Subcutaneous adipose tissue (tissue), 4 donors: ENCODE data around the gene CXorf65. TPM values are rescaled to one million over a fixed set of nuclear protein-coding genes. Genes with fewer than 3 reads are reported as not detected.

ENCODE experiments used
- CTCF ChIP-seq: fragments of 450-650 bp; IDR thresholded peaks from one replicate; pipeline ENCODE4 v1.5.1; 2016; ENCODE audit warnings: low read depth, mild to moderate bottlenecking, control low read depth, antibody characterized with exemption, moderate library complexity
- total RNA-seq, 4 donors: library from RNA; depleted of rRNA; stranded (reverse); fragments of >200 nt; gene quantifications; one replicate each; pipeline ENCODE4 v1.1.0, GENCODE V29; 2016

Gene CXorf65
- total RNA-seq, 4 donors from 2014 or later, result not detected

- no peak for TF ChIP-seq CTCF
These were observed 705 bp upstream of the CXorf65 start for GRCh38 chrX:71107245-71107644.

GRCh38 chrX:71105628-71106027 is 912 bp downstream of the CXorf65 start:
- TF ChIP-seq CTCF, result no peak

- TF ChIP-seq CTCF, result no peak
These were observed 3.2 kb downstream of the CXorf65 start for GRCh38 chrX:71103110-71103983.

DNA sequence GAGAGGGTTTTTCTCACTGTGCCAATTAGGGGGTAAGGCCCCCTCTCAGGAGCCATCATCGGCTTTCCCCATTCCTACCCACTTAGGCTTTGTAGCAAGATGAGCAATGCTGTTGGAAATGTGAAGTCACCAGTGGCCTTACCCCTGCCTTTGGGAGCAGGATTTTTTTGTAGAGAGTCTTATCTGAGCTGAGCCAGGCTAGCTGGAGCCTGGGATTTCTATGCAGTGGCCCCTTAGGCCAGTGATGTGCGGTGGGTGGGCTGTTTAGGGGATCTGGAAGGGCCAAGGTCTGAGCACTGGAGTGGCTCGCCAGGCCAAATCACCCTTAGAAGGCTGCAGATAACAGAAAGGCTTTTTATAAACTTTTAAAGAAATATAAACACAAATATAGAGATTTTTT is 4.2 kb downstream of the CXorf65 start:
- TF ChIP-seq CTCF, result no peak

- TF ChIP-seq CTCF, result no peak
These were observed 5.7 kb downstream of the CXorf65 start for GRCh38 chrX:71100581-71101505.

- no peak for TF ChIP-seq CTCF
These were observed 6.8 kb downstream of the CXorf65 start for GRCh38 chrX:71099736-71100135.

- TF ChIP-seq CTCF, result no peak
These were observed 7.5 kb downstream of the CXorf65 start for GRCh38 chrX:71098951-71099506.
